Muscle layer of duodenum (tissue), 2 donors: ENCODE data around the gene LRMDA.

ENCODE experiments used
- H3K27ac ChIP-seq: one replicate; pipeline ENCODE4 v1.7.0; 2013; ENCODE audit warnings: mild to moderate bottlenecking, low read length
- H3K27me3 ChIP-seq: one replicate; pipeline ENCODE4 v1.7.0; 2013; ENCODE audit warnings: low read depth, mild to moderate bottlenecking, control low read depth, low read length
- H3K36me3 ChIP-seq, 2 donors: one replicate each; pipeline ENCODE4 v1.7.0; 2013; ENCODE audit warnings: low read length in 2 of 2, control low read depth in 1 of 2, mild to moderate bottlenecking in 1 of 2; ENCODE audit not compliant: insufficient read depth in 2 of 2, control insufficient read depth in 1 of 2
- H3K4me1 ChIP-seq, 2 donors: one replicate each; pipeline ENCODE4 v1.7.0; 2013; ENCODE audit warnings: low read length in 2 of 2, mild to moderate bottlenecking in 2 of 2, control low read depth in 1 of 2, moderate library complexity in 1 of 2; ENCODE audit not compliant: insufficient read depth in 2 of 2, control insufficient read depth in 1 of 2
- H3K4me3 ChIP-seq, 2 donors: one replicate each; pipeline ENCODE4 v1.7.0; 2013; ENCODE audit warnings: low read length in 2 of 2, low read depth in 1 of 2, mild to moderate bottlenecking in 1 of 2
- H3K9me3 ChIP-seq, 2 donors: one replicate each; pipeline ENCODE4 v1.7.0; 2013; ENCODE audit warnings: low read length in 2 of 2, control low read depth in 1 of 2, mild to moderate bottlenecking in 1 of 2; ENCODE audit not compliant: control insufficient read depth in 1 of 2
- donor health status: healthy.

Gene LRMDA

GRCh38 chr10:75431180-75432111, at the start of gene LRMDA:
LRMDA (plus strand) TSS chr10:75431624.
- Histone ChIP-seq H3K4me1 (peaks cover 0 to 34% of the 10 kb centered on the region in 2 donors), H3K36me3 (no peaks in the 10 kb centered on the region), H3K9me3 (no peaks in the 10 kb centered on the region), H3K27ac (peak within 1 kb of the TSS; percentile 42), H3K4me3 (peak within 1 kb of the TSS; percentile 50 to 72), H3K27me3 (no peaks in the 10 kb centered on the region)

- no peak overlapping the region for H3K4me3 ChIP-seq
- peaks cover 5 to 15% of the 10 kb centered on the region in 2 donors for H3K9me3 ChIP-seq
- no peaks in the 10 kb centered on the region for H3K4me1 ChIP-seq
- no peaks in the 10 kb centered on the region for H3K27me3 ChIP-seq
- H3K36me3 ChIP-seq: peaks cover 0 to 16% of the 10 kb centered on the region in 2 donors
- no peak overlapping the region for H3K27ac ChIP-seq
Observed at GRCh38 chr10:75386128-75386527, 45.3 kb upstream of the LRMDA start.

- no peaks in the 10 kb centered on the region for H3K4me1 ChIP-seq
- no peaks in the 10 kb centered on the region for H3K27me3 ChIP-seq
- H3K27ac ChIP-seq: no peak overlapping the region
- H3K9me3 ChIP-seq: peaks cover 5 to 15% of the 10 kb centered on the region in 2 donors
- H3K4me3 ChIP-seq: no peak overlapping the region
- H3K36me3 ChIP-seq: peaks cover 0 to 16% of the 10 kb centered on the region in 2 donors
Observed at GRCh38 chr10:75388082-75388481, 43.3 kb upstream of the LRMDA start.

GRCh38 chr10:75390178-75390577, 41.2 kb upstream of the LRMDA start:
- peaks cover 0 to 5% of the 10 kb centered on the region in 2 donors for H3K4me1 ChIP-seq
- peaks cover 0 to 16% of the 10 kb centered on the region in 2 donors for H3K36me3 ChIP-seq
- no peak overlapping the region for H3K27ac ChIP-seq
- H3K9me3 ChIP-seq: peaks cover 5 to 14% of the 10 kb centered on the region in 2 donors
- H3K27me3 ChIP-seq: no peaks in the 10 kb centered on the region
- H3K4me3 ChIP-seq: no peak overlapping the region

- Histone ChIP-seq H3K9me3 (no peaks in the 10 kb centered on the region), H3K27me3 (no peaks in the 10 kb centered on the region), H3K27ac (no peak overlapping the region), H3K36me3 (no peaks in the 10 kb centered on the region), H3K4me3 (no peak overlapping the region), H3K4me1 (peaks cover 0 to 5% of the 10 kb centered on the region in 2 donors)
Observed at GRCh38 chr10:75392271-75392670, 39.2 kb upstream of the LRMDA start.

GRCh38 chr10:75392744-75393143, 38.7 kb upstream of the LRMDA start:
- no peaks in the 10 kb centered on the region for H3K9me3 ChIP-seq
- no peak overlapping the region for H3K27ac ChIP-seq
- no peaks in the 10 kb centered on the region for H3K27me3 ChIP-seq
- peaks cover 0 to 5% of the 10 kb centered on the region in 2 donors for H3K4me1 ChIP-seq
- no peaks in the 10 kb centered on the region for H3K36me3 ChIP-seq
- H3K4me3 ChIP-seq: no peak overlapping the region

GRCh38 chr10:75394221-75394620, 37.2 kb upstream of the LRMDA start:
- H3K9me3 ChIP-seq: no peaks in the 10 kb centered on the region

GRCh38 chr10:75395066-75395931, 36.1 kb upstream of the LRMDA start:
- H3K9me3 ChIP-seq: no peaks in the 10 kb centered on the region
- H3K4me1 ChIP-seq: peaks cover 0 to 5% of the 10 kb centered on the region in 2 donors
- no peaks in the 10 kb centered on the region for H3K27me3 ChIP-seq
- H3K36me3 ChIP-seq: peaks cover 0 to 11% of the 10 kb centered on the region in 2 donors
- peak overlapping the region; percentile 43 for H3K27ac ChIP-seq
- peak overlapping the region; percentile 60 to 97 for H3K4me3 ChIP-seq

More at GRCh38 chr10:75394221-75394620, 37.2 kb upstream of the LRMDA start:
- Histone ChIP-seq H3K27ac (no peak overlapping the region), H3K4me3 (no peak overlapping the region), H3K36me3 (peaks cover 0 to 9% of the 10 kb centered on the region in 2 donors), H3K27me3 (no peaks in the 10 kb centered on the region), H3K4me1 (peaks cover 0 to 5% of the 10 kb centered on the region in 2 donors)

GRCh38 chr10:75395932-75396630, 35.3 kb upstream of the LRMDA start:
- Histone ChIP-seq H3K4me1 (peaks cover 0 to 5% of the 10 kb centered on the region in 2 donors), H3K27ac (peak overlapping the region; percentile 51), H3K27me3 (no peaks in the 10 kb centered on the region), H3K36me3 (peaks cover 0 to 11% of the 10 kb centered on the region in 2 donors), H3K4me3 (peak overlapping the region; percentile 60 to 97), H3K9me3 (no peaks in the 10 kb centered on the region)

- no peaks in the 10 kb centered on the region for H3K27me3 ChIP-seq
- H3K27ac ChIP-seq: peak overlapping the region; percentile 84
- peaks cover 0 to 5% of the 10 kb centered on the region in 2 donors for H3K4me1 ChIP-seq
- no peaks in the 10 kb centered on the region for H3K9me3 ChIP-seq
- H3K4me3 ChIP-seq: peak overlapping the region; percentile 60 to 97
- peaks cover 0 to 11% of the 10 kb centered on the region in 2 donors for H3K36me3 ChIP-seq
Observed at GRCh38 chr10:75396631-75397495, 34.6 kb upstream of the LRMDA start.
